WTC11 (cell line): ENCODE results near the gene TNIK. TPM values are rescaled to one million over a fixed set of nuclear protein-coding genes. Genes with fewer than 3 reads are reported as not detected.

Experiments used
- ATAC-seq: fragments of 200-7000 bp; cut with Tn5 transposase; 2 replicates; pipeline ENCODE4 v1.10.0; 2021; ENCODE audit warnings: mild to moderate bottlenecking, moderate library complexity
- CTCF ChIA-PET: fragments of 300-600 bp; sonication (Branson Sonifier 250); formaldehyde crosslinking; loops from one replicate; lab custom pipeline; 2021; ENCODE audit warnings: antibody characterized with exemption; lab: Charles Lee
- POLR2A ChIA-PET: fragments of 350-600 bp; sonication (Branson Sonifier 250); formaldehyde crosslinking; loops from one replicate; lab custom pipeline; 2021; ENCODE audit warnings: antibody characterized with exemption; lab: Charles Lee
- DNase-seq: peaks from one replicate; pipeline ENCODE4 v3.0.0; 2021; ENCODE audit warnings: low spot score
- H3K27ac Mint-ChIP-seq: 2 replicates; pipeline ENCODE4 v1.8.0; 2021; ENCODE audit warnings: mixed read lengths
- H3K27me3 Mint-ChIP-seq: 2 replicates; pipeline ENCODE4 v1.8.0; 2021; ENCODE audit warnings: low read depth, mild to moderate bottlenecking, moderate library complexity, mixed read lengths
- H3K36me3 Mint-ChIP-seq: 2 replicates; pipeline ENCODE4 v1.8.0; 2021; ENCODE audit warnings: mixed read lengths
- H3K4me1 Mint-ChIP-seq: 2 replicates; pipeline ENCODE4 v1.8.0; 2022; ENCODE audit warnings: mixed read lengths
- H3K4me3 Mint-ChIP-seq: 2 replicates; pipeline ENCODE4 v1.8.0; 2021; ENCODE audit warnings: mild to moderate bottlenecking, moderate library complexity, mixed read lengths
- H3K9me3 Mint-ChIP-seq: 2 replicates; pipeline ENCODE4 v1.8.0; 2021; ENCODE audit warnings: mixed read lengths
- ATF3 ChIP-seq: sonication (generic); formaldehyde crosslinking; conservative IDR thresholded peaks from 2 replicates; pipeline ENCODE4 v1.8.1; 2022; ENCODE audit warnings: mild to moderate bottlenecking, missing genetic modification reagents
- CTCF ChIP-seq: fragments of 200-600 bp; IDR thresholded peaks from 2 replicates; pipeline ENCODE4 v1.8.0; 2022; ENCODE audit warnings: antibody characterized with exemption
- ELF4 ChIP-seq: sonication (generic); formaldehyde crosslinking; IDR thresholded peaks from 2 replicates; pipeline ENCODE4 v1.8.1; 2022; ENCODE audit warnings: low read depth, mild to moderate bottlenecking, moderate library complexity, missing genetic modification reagents
- ETV6 ChIP-seq: sonication (generic); formaldehyde crosslinking; IDR thresholded peaks from 2 replicates; pipeline ENCODE4 v1.8.1; 2022; ENCODE audit warnings: mild to moderate bottlenecking, missing genetic modification reagents
- GTF2I ChIP-seq: fragments of 250-450 bp; sonication (Bioruptor Pico); conservative IDR thresholded peaks from 2 replicates; pipeline ENCODE4 v1.4.0; 2021; ENCODE audit warnings: mild to moderate bottlenecking
- MYBL2 ChIP-seq: sonication (generic); formaldehyde crosslinking; IDR thresholded peaks from 2 replicates; pipeline ENCODE4 v1.8.1; 2023; ENCODE audit warnings: mild to moderate bottlenecking, moderate library complexity, missing genetic modification reagents
- NR1H2 ChIP-seq: sonication (generic); formaldehyde crosslinking; IDR thresholded peaks from 2 replicates; pipeline ENCODE4 v1.9.0; 2021; ENCODE audit warnings: mild to moderate bottlenecking, moderate library complexity, missing genetic modification reagents
- NR2C2 ChIP-seq: sonication (generic); formaldehyde crosslinking; IDR thresholded peaks from 2 replicates; pipeline ENCODE4 v1.8.0; 2022; ENCODE audit warnings: mild to moderate bottlenecking, missing genetic modification reagents
- RELA ChIP-seq: sonication (generic); formaldehyde crosslinking; IDR thresholded peaks from 2 replicates; pipeline ENCODE4 v1.8.1; 2022; ENCODE audit warnings: missing genetic modification reagents, mild to moderate bottlenecking, borderline replicate concordance
- TCF7 ChIP-seq: sonication (generic); formaldehyde crosslinking; IDR thresholded peaks from 2 replicates; pipeline ENCODE4 v1.8.0; 2022; ENCODE audit warnings: mild to moderate bottlenecking, low read depth, missing genetic modification reagents, moderate library complexity
- USF1 ChIP-seq: sonication (generic); formaldehyde crosslinking; IDR thresholded peaks from 2 replicates; pipeline ENCODE4 v1.8.0; 2022; ENCODE audit warnings: mild to moderate bottlenecking, missing genetic modification reagents
- ZBTB21 ChIP-seq: sonication (generic); formaldehyde crosslinking; IDR thresholded peaks from 2 replicates; pipeline ENCODE4 v1.8.1; 2023; ENCODE audit warnings: mild to moderate bottlenecking, missing genetic modification reagents, borderline replicate concordance
- ZNF396 ChIP-seq: fragments of 250-450 bp; sonication (Bioruptor Pico); IDR thresholded peaks from 2 replicates; pipeline ENCODE4 v1.8.0; 2021; ENCODE audit warnings: mild to moderate bottlenecking, moderate library complexity, borderline replicate concordance
- ZNF425 ChIP-seq: fragments of 250-450 bp; sonication (Bioruptor Pico); conservative IDR thresholded peaks from 2 replicates; pipeline ENCODE4 v1.9.0; 2021; ENCODE audit warnings: mild to moderate bottlenecking
- ZNF532 ChIP-seq: fragments of 250-450 bp; sonication (Bioruptor Pico); IDR thresholded peaks from 2 replicates; pipeline ENCODE4 v1.9.0; 2021; ENCODE audit warnings: mild to moderate bottlenecking, borderline replicate concordance
- total RNA-seq: library from RNA; stranded (reverse); gene quantifications from 3 replicates; pipeline ENCODE4 v1.2.3, GENCODE V29; 2021
- TF ChIP-seq, protein P1 (sequence below): fragments of 250-450 bp; sonication (Bioruptor Pico); IDR thresholded peaks from 2 replicates; pipeline ENCODE4 v1.9.0; 2021; ENCODE audit warnings: mild to moderate bottlenecking
- TF ChIP-seq, protein P2 (sequence below): sonication (generic); formaldehyde crosslinking; IDR thresholded peaks from 2 replicates; pipeline ENCODE4 v1.8.1; 2023; ENCODE audit warnings: mild to moderate bottlenecking, missing genetic modification reagents, moderate library complexity
- TF ChIP-seq, protein P3 (sequence below): sonication (generic); formaldehyde crosslinking; IDR thresholded peaks from 2 replicates; pipeline ENCODE4 v1.8.0; 2022; ENCODE audit warnings: mild to moderate bottlenecking, missing genetic modification reagents
- TF ChIP-seq, protein P4 (sequence below): sonication (generic); formaldehyde crosslinking; IDR thresholded peaks from 2 replicates; pipeline ENCODE4 v1.8.0; 2023; ENCODE audit warnings: missing genetic modification reagents

The TNIK gene
- total RNA-seq, 1 experiment from 2014 or later: 50.3 TPM

DNA sequence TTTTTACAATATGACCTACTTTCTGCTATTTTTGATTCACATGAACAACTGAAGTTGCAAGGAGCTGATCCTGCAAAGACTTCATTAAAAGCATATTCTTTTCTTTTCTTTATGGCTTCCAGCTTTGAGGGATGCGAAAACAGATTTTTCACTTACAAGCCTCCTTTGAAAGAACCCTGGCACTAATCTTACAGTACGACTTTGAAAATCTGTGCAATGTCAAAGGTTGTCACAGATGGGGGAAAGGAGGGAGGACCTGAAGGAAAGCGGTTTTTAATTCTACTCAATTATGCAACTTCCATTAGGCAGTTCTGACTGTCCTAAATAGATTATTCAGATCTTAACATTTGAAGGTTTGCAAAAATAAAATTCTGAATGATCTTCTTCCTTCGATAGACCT lies 130.5 kb downstream of the TNIK start:
- Mint-ChIP-seq H3K9me3 (peaks cover 9% of the 10 kb centered on the region; the same call in 1 of the 2 replicates), H3K27ac (peak overlapping the region; percentile 14), H3K36me3 (peaks cover 8% of the 10 kb centered on the region), H3K4me3 (no peak overlapping the region), H3K4me1 (peaks cover 50% of the 10 kb centered on the region), H3K27me3 (no peaks in the 10 kb centered on the region)
- ATAC-seq (no peak), DNase-seq (no peak)
- POLR2A ChIA-PET: interaction anchor here (0.6 to 1.1 kb wide), 2 partner anchors 10 to 20 kb away, joined by 3 read pairs; no protein-coding TSS in a partner anchor
- CTCF ChIA-PET: interaction anchor here (0.6 to 1.6 kb wide), 4 partner anchors 28 to 284 kb away, joined by 3 to 6 read pairs (median 4); no protein-coding TSS in a partner anchor
- TF ChIP-seq, protein P1, sequence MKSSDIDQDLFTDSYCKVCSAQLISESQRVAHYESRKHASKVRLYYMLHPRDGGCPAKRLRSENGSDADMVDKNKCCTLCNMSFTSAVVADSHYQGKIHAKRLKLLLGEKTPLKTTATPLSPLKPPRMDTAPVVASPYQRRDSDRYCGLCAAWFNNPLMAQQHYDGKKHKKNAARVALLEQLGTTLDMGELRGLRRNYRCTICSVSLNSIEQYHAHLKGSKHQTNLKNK (CRISPR knock-in tag): no peak
- no peak for TF ChIP-seq ETV6 (CRISPR knock-in tag)
- TF ChIP-seq USF1 (CRISPR knock-in tag): no peak
- TF ChIP-seq ATF3 (CRISPR knock-in tag): no peak
- no peak for TF ChIP-seq GTF2I
- TF ChIP-seq, protein P2, sequence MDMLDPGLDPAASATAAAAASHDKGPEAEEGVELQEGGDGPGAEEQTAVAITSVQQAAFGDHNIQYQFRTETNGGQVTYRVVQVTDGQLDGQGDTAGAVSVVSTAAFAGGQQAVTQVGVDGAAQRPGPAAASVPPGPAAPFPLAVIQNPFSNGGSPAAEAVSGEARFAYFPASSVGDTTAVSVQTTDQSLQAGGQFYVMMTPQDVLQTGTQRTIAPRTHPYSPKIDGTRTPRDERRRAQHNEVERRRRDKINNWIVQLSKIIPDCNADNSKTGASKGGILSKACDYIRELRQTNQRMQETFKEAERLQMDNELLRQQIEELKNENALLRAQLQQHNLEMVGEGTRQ (CRISPR knock-in tag): no peak
- no peak for TF ChIP-seq NR2C2
- no peak for TF ChIP-seq MYBL2
- TF ChIP-seq ELF4 (CRISPR knock-in tag): no peak
- TF ChIP-seq, protein P3, sequence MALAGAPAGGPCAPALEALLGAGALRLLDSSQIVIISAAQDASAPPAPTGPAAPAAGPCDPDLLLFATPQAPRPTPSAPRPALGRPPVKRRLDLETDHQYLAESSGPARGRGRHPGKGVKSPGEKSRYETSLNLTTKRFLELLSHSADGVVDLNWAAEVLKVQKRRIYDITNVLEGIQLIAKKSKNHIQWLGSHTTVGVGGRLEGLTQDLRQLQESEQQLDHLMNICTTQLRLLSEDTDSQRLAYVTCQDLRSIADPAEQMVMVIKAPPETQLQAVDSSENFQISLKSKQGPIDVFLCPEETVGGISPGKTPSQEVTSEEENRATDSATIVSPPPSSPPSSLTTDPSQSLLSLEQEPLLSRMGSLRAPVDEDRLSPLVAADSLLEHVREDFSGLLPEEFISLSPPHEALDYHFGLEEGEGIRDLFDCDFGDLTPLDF (CRISPR knock-in tag): no peak
- no peak for TF ChIP-seq ZBTB21 (CRISPR knock-in tag)
- no peak for TF ChIP-seq NR1H2 (CRISPR knock-in tag)
- TF ChIP-seq ZNF532 (CRISPR knock-in tag): no peak
- no peak for TF ChIP-seq TCF7 (CRISPR knock-in tag)
- TF ChIP-seq ZNF396 (CRISPR knock-in tag): no peak
- TF ChIP-seq, protein P4, sequence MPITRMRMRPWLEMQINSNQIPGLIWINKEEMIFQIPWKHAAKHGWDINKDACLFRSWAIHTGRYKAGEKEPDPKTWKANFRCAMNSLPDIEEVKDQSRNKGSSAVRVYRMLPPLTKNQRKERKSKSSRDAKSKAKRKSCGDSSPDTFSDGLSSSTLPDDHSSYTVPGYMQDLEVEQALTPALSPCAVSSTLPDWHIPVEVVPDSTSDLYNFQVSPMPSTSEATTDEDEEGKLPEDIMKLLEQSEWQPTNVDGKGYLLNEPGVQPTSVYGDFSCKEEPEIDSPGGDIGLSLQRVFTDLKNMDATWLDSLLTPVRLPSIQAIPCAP (CRISPR knock-in tag): no peak
- no peak for TF ChIP-seq RELA (CRISPR knock-in tag)
- TF ChIP-seq ZNF425 (CRISPR knock-in tag): no peak
- TF ChIP-seq CTCF: no peak
